Activated CD4-positive, alpha-beta T cell treated with anti-CD3 and anti-CD28 coated beads, Interleukin-2, amount 10 ng/mL, durations not matched to agents 7 days and 5 days (primary cell): ENCODE results near the gene MAP3K20. TPM values are rescaled to one million over a fixed set of nuclear protein-coding genes. Genes with fewer than 3 reads are reported as not detected.

ENCODE experiments used
- CTCF ChIA-PET: fragments of 350-600 bp; sonication (Branson Sonifier 250); formaldehyde crosslinking; loops from one replicate; lab custom pipeline; 2021; ENCODE audit warnings: antibody characterized with exemption; lab: Charles Lee
- POLR2A ChIA-PET: fragments of 350-600 bp; sonication (Branson Sonifier 250); formaldehyde crosslinking; loops from one replicate; lab custom pipeline; 2021; ENCODE audit warnings: antibody characterized with exemption; lab: Charles Lee
- DNase-seq: peaks from one replicate; pipeline ENCODE4 v3.0.0-alpha.2; 2020
- H3K27ac Mint-ChIP-seq: one replicate; pipeline ENCODE4 v1.8.0; 2021; ENCODE audit warnings: mild to moderate bottlenecking, moderate library complexity, mixed read lengths
- H3K27me3 Mint-ChIP-seq: one replicate; pipeline ENCODE4 v1.8.0; 2021; ENCODE audit warnings: mixed read lengths
- H3K36me3 Mint-ChIP-seq: one replicate; pipeline ENCODE4 v1.8.0; 2021; ENCODE audit warnings: low read depth, mixed read lengths
- H3K4me1 Mint-ChIP-seq: one replicate; pipeline ENCODE4 v1.8.0; 2021; ENCODE audit warnings: mixed read lengths
- H3K4me3 Mint-ChIP-seq: one replicate; pipeline ENCODE4 v1.8.0; 2021; ENCODE audit warnings: mild to moderate bottlenecking, moderate library complexity, mixed read lengths
- H3K9me3 Mint-ChIP-seq: one replicate; pipeline ENCODE4 v1.8.0; 2021; ENCODE audit warnings: mixed read lengths
- total RNA-seq, 2 experiments: library from RNA; stranded (reverse); gene quantifications; one replicate each; pipeline ENCODE4 v1.2.3, GENCODE V29; 2021

The MAP3K20 gene
- total RNA-seq, 2 experiments from 2014 or later, result 14.5 to 15.1 TPM

DNA sequence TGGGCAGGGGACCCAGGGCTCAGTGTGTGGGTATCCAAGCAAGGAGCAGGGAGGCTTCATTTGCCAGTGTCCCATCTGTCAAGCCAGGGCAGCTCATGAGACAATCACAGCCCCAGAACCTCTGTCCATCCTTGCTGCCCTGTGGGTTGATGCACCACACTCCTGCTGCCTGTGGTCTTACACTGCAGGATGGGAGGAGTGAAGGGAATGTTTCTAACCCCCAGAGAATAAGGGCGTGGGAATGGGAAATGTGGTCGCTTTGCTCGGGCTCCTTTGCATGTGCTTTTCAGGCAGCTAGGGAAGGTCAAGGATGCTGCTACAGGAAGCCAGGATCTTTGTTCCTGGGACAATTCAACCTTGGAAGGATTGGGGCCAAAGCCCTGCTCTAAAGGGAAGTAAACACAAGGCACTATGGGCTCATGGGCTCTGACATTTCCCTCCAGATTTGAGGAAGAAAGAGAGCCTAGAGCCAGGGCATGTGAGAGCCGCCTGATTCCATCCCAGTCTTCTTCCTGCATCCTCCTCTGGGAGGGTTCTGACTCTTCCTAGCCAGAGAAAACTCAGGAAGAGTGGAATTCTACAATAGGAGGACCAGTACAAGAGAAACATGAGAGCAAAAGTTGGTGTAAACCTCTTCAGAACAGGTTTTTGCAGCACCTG lies 18.8 kb upstream of the MAP3K20 start:
- ChIA-PET CTCF (no interaction called here), POLR2A (no interaction called here)
- Mint-ChIP-seq H3K27ac (no peak overlapping the region), H3K4me3 (no peak overlapping the region), H3K27me3 (peaks cover 35% of the 10 kb centered on the region), H3K4me1 (no peaks in the 10 kb centered on the region), H3K36me3 (no peaks in the 10 kb centered on the region), H3K9me3 (no peaks in the 10 kb centered on the region)
- no peak for DNase-seq

DNA sequence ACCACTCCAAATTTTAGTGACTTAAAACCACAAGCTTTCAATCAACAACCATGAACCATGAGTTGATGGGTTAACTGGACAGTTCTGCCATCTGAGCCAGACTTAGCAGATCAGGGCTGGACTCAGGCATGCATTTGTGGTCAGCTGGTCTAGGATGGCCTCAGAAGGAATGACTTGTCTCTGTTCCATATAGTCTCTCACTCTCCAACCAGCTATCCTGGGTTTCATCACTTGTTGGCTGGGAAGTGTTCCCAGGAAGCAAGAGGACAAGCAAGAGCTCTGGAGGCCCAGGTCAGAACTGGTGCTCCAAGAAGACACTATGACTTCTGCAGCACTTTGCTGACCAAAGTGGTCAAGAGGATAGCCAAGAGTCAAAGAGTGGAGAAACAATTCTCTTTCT lies 17.5 kb upstream of the MAP3K20 start:
- ChIA-PET CTCF (interaction anchor here (0.8 kb wide), 1 partner anchor 20 kb away, joined by 3 read pairs; no protein-coding TSS in a partner anchor), POLR2A (no interaction called here)
- Mint-ChIP-seq H3K4me3 (no peak overlapping the region), H3K27me3 (peaks cover 34% of the 10 kb centered on the region), H3K36me3 (no peaks in the 10 kb centered on the region), H3K9me3 (no peaks in the 10 kb centered on the region), H3K27ac (no peak overlapping the region), H3K4me1 (no peaks in the 10 kb centered on the region)
- DNase-seq, result no peak

DNA sequence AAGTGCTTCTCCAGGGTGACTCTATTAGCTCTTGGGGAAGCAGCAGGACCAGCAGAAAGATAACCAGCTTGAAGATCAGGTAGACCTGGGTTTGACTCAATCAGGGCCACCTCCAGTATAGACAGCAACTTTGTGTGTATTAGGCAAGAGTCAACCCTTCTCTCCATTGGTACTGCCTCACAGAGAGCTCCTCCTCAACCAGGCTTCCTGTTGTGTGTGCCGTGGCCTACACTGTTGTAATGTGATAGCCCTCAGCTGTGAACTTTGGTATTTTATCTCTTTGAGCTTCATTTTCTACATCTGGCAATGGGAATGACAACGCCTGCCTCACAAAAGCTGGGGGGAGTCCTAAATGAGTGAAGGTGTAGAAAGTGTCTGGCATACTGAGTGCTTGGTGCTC lies 17.0 kb upstream of the MAP3K20 start:
- DNase-seq, result no peak
- H3K27me3 Mint-ChIP-seq, result peaks cover 33% of the 10 kb centered on the region
- H3K27ac Mint-ChIP-seq, result no peak overlapping the region
- no peaks in the 10 kb centered on the region for H3K4me1 Mint-ChIP-seq
- no peaks in the 10 kb centered on the region for H3K36me3 Mint-ChIP-seq
- no peak overlapping the region for H3K4me3 Mint-ChIP-seq
- no peaks in the 10 kb centered on the region for H3K9me3 Mint-ChIP-seq
- ChIA-PET CTCF (interaction anchor here (0.8 kb wide), 1 partner anchor 21 kb away, joined by 3 read pairs; no protein-coding TSS in a partner anchor), POLR2A (interaction anchor here (0.7 kb wide), 1 partner anchor 1291 kb away, joined by 5 read pairs; no protein-coding TSS in a partner anchor)

- no peaks in the 10 kb centered on the region for H3K36me3 Mint-ChIP-seq
- peaks cover 37% of the 10 kb centered on the region for H3K27me3 Mint-ChIP-seq
- DNase-seq, result no peak
- no peaks in the 10 kb centered on the region for H3K4me1 Mint-ChIP-seq
- H3K4me3 Mint-ChIP-seq, result no peak overlapping the region
- ChIA-PET CTCF (interaction anchor here (0.6 kb wide), 1 partner anchor 125 kb away, joined by 3 read pairs; no protein-coding TSS in a partner anchor), POLR2A (interaction anchor here (0.7 kb wide), 1 partner anchor 1291 kb away, joined by 5 read pairs; no protein-coding TSS in a partner anchor)
- no peaks in the 10 kb centered on the region for H3K9me3 Mint-ChIP-seq
- H3K27ac Mint-ChIP-seq, result no peak overlapping the region
Measured at GRCh38 chr2:173059292-173059691, 16.4 kb upstream of the MAP3K20 start.

- H3K36me3 Mint-ChIP-seq, result no peaks in the 10 kb centered on the region
- no peaks in the 10 kb centered on the region for H3K4me1 Mint-ChIP-seq
- no peaks in the 10 kb centered on the region for H3K9me3 Mint-ChIP-seq
- POLR2A ChIA-PET, result no interaction called here
- H3K27ac Mint-ChIP-seq, result no peak overlapping the region
- no peak for DNase-seq
- peaks cover 38% of the 10 kb centered on the region for H3K27me3 Mint-ChIP-seq
- no peak overlapping the region for H3K4me3 Mint-ChIP-seq
- CTCF ChIA-PET, result interaction anchor here (0.6 kb wide), 1 partner anchor 124 kb away, joined by 3 read pairs; no protein-coding TSS in a partner anchor
Measured at GRCh38 chr2:173059971-173060461, 15.6 kb upstream of the MAP3K20 start.

- no peak overlapping the region for H3K27ac Mint-ChIP-seq
- H3K4me1 Mint-ChIP-seq, result no peaks in the 10 kb centered on the region
- peaks cover 40% of the 10 kb centered on the region for H3K27me3 Mint-ChIP-seq
- no peak for DNase-seq
- H3K4me3 Mint-ChIP-seq, result no peak overlapping the region
- no peaks in the 10 kb centered on the region for H3K36me3 Mint-ChIP-seq
- CTCF ChIA-PET, result interaction anchor here (0.6 kb wide), 1 partner anchor 11 kb away, joined by 3 read pairs; no protein-coding TSS in a partner anchor
- POLR2A ChIA-PET, result no interaction called here
- H3K9me3 Mint-ChIP-seq, result no peaks in the 10 kb centered on the region
Measured at GRCh38 chr2:173062801-173063200, 12.8 kb upstream of the MAP3K20 start.

GRCh38 chr2:173064151-173064805 lies 11.4 kb upstream of the MAP3K20 start:
- Mint-ChIP-seq H3K36me3 (no peaks in the 10 kb centered on the region), H3K27me3 (peaks cover 45% of the 10 kb centered on the region), H3K27ac (no peak overlapping the region), H3K4me1 (no peaks in the 10 kb centered on the region), H3K9me3 (no peaks in the 10 kb centered on the region), H3K4me3 (no peak overlapping the region)
- POLR2A ChIA-PET, result no interaction called here
- CTCF ChIA-PET, result no interaction called here
- DNase-seq, result no peak

GRCh38 chr2:173066887-173067676 lies 8.6 kb upstream of the MAP3K20 start:
- DNase-seq, result no peak
- no peak overlapping the region for H3K27ac Mint-ChIP-seq
- H3K9me3 Mint-ChIP-seq, result no peaks in the 10 kb centered on the region
- H3K36me3 Mint-ChIP-seq, result no peaks in the 10 kb centered on the region
- POLR2A ChIA-PET, result no interaction called here
- CTCF ChIA-PET, result interaction anchor here (0.6 kb wide), 1 partner anchor 138 kb away, joined by 3 read pairs; no protein-coding TSS in a partner anchor
- peaks cover 50% of the 10 kb centered on the region for H3K27me3 Mint-ChIP-seq
- no peaks in the 10 kb centered on the region for H3K4me1 Mint-ChIP-seq
- H3K4me3 Mint-ChIP-seq, result no peak overlapping the region

GRCh38 chr2:173075056-173075780 lies 428 bp upstream of the MAP3K20 start:
- peaks cover 30% of the 10 kb centered on the region for H3K27me3 Mint-ChIP-seq
- DNase-seq, result no peak
- H3K4me3 Mint-ChIP-seq, result peak overlapping the region; percentile 77
- CTCF ChIA-PET, result interaction anchor here (0.7 kb wide), 1 partner anchor 26 kb away, joined by 3 read pairs; no protein-coding TSS in a partner anchor
- peaks cover 2% of the 10 kb centered on the region for H3K36me3 Mint-ChIP-seq
- peaks cover 27% of the 10 kb centered on the region for H3K4me1 Mint-ChIP-seq
- POLR2A ChIA-PET, result no interaction called here
- H3K27ac Mint-ChIP-seq, result peak overlapping the region; percentile 59
- H3K9me3 Mint-ChIP-seq, result no peaks in the 10 kb centered on the region

DNA sequence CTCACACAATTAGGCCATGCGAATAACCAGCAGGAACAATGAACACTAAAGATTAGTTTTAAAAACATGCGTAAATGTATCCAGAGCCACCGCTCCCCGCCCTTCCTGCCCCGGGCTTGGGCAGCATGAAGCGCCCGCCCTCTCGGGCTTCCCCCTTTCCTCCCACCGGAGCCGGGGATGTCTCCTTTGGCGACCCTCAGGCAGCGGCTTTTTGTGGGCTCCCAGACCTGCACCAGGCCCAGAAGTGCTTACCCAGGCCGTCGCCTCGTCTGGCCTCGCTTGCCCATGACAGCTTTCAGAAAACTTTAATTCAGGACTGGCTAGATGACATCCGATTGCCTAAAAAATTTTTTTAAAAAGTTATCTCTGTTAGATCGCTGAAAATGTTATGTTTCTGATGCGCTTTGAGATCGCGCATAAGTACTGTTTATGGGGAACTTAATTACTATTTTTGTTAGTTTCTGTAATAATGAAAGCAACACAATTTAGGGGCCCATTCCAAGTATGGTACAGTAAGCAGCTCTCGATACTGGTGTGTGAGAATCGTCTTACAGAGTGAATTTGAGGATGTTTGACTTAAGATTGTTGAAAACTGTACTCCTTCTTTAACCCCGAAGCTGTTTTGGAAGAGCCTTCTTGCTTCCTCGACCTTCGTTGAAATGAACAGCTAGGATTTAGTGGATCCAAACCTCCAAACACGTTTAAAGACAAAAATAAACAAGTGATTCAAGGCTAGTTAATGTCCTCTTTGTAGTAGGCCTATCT lies 1.1 kb downstream of the MAP3K20 start:
- CTCF ChIA-PET, result no interaction called here
- Mint-ChIP-seq H3K4me3 (peak overlapping the region; percentile 80), H3K36me3 (peaks cover 2% of the 10 kb centered on the region), H3K27me3 (peaks cover 24% of the 10 kb centered on the region), H3K9me3 (no peaks in the 10 kb centered on the region), H3K4me1 (peaks cover 27% of the 10 kb centered on the region), H3K27ac (peak overlapping the region; percentile 78)
- DNase-seq, result no peak
- POLR2A ChIA-PET, result no interaction called here

GRCh38 chr2:173077506-173078177 lies 2.0 kb downstream of the MAP3K20 start:
- H3K9me3 Mint-ChIP-seq, result no peaks in the 10 kb centered on the region
- CTCF ChIA-PET, result no interaction called here
- POLR2A ChIA-PET, result no interaction called here
- no peak overlapping the region for H3K27ac Mint-ChIP-seq
- H3K4me1 Mint-ChIP-seq, result peaks cover 27% of the 10 kb centered on the region
- DNase-seq, result no peak
- peaks cover 4% of the 10 kb centered on the region for H3K36me3 Mint-ChIP-seq
- peak overlapping the region; percentile 80 for H3K4me3 Mint-ChIP-seq
- H3K27me3 Mint-ChIP-seq, result peaks cover 16% of the 10 kb centered on the region
